Fibroblast of lung (primary cell): Measurements from ENCODE around the gene GPHN. TPM values are rescaled to one million over a fixed set of nuclear protein-coding genes. Genes with fewer than 3 reads are reported as not detected.

Experiments used
- DNase-seq, 2 donors: peaks; one replicate each; pipeline versions ENCODE4 v3.0.0 to v3.0.0-alpha.2; 2010; ENCODE audit warnings: low read depth in 2 of 2
- H2AFZ ChIP-seq: 2 replicates; pipeline ENCODE4 v1.5.1; 2012; ENCODE audit warnings: low read length, control low read depth, inconsistent platforms
- H3K27ac ChIP-seq: 2 replicates; pipeline ENCODE4 v1.5.1; 2011; ENCODE audit warnings: low read length, control low read depth; ENCODE audit not compliant: insufficient read depth
- H3K27me3 ChIP-seq: 2 replicates; pipeline ENCODE4 v1.5.1; 2011; ENCODE audit warnings: mild to moderate bottlenecking, low read length; ENCODE audit not compliant: control insufficient read depth, insufficient read depth
- H3K36me3 ChIP-seq: 2 replicates; pipeline ENCODE4 v1.5.1; 2011; ENCODE audit warnings: low read length; ENCODE audit not compliant: control insufficient read depth, insufficient read depth
- H3K4me1 ChIP-seq: 2 replicates; pipeline ENCODE4 v1.5.1; 2011; ENCODE audit warnings: low read length; ENCODE audit not compliant: control insufficient read depth, insufficient read depth; ENCODE audit errors: extremely low read depth
- H3K4me2 ChIP-seq: 2 replicates; pipeline ENCODE4 v1.5.1; 2011; ENCODE audit warnings: low read length, control low read depth; ENCODE audit not compliant: insufficient read depth; ENCODE audit errors: extremely low read depth
- H3K4me3 ChIP-seq, 4 experiments: fragments of 200-600 bp in 1 of 4; sonication (generic) in 1 of 4; replicated peaks in 1 of 4; 2 replicates each; pipeline ENCODE4 v1.5.1; 2011 to 2016; ENCODE audit warnings: low read length in 4 of 4, low read depth in 3 of 4, mild to moderate bottlenecking in 3 of 4, control low read depth in 2 of 4, inconsistent platforms in 1 of 4, mixed read lengths in 1 of 4; ENCODE audit not compliant: insufficient read depth in 1 of 4; ENCODE audit errors: control extremely low read depth in 1 of 4
- H3K79me2 ChIP-seq: 2 replicates; pipeline ENCODE4 v1.5.1; 2012; ENCODE audit warnings: mild to moderate bottlenecking, low read length, inconsistent platforms; ENCODE audit not compliant: control insufficient read depth, insufficient read depth
- H3K9ac ChIP-seq: 2 replicates; pipeline ENCODE4 v1.5.1; 2011; ENCODE audit warnings: mild to moderate bottlenecking, low read length, control low read depth; ENCODE audit not compliant: insufficient read depth
- H3K9me3 ChIP-seq: 2 replicates; pipeline ENCODE4 v1.5.1; 2012; ENCODE audit warnings: low read depth, low read length; ENCODE audit not compliant: control insufficient read depth, insufficient read depth
- H4K20me1 ChIP-seq: 2 replicates; pipeline ENCODE4 v1.5.1; 2011; ENCODE audit warnings: low read length; ENCODE audit not compliant: control insufficient read depth, insufficient read depth; ENCODE audit errors: extremely low read depth
- CTCF ChIP-seq, 2 donors: IDR thresholded peaks in 1 of 2; conservative IDR thresholded peaks in 1 of 2; 1 replicate in 1 of 2; 2 replicates in 1 of 2; pipeline ENCODE4 v1.5.1; 2011 to 2012; ENCODE audit warnings: low read length in 2 of 2, control low read depth in 1 of 2, inconsistent platforms in 1 of 2, low read depth in 1 of 2, mild to moderate bottlenecking in 1 of 2
- EZH2 ChIP-seq: IDR thresholded peaks from 2 replicates; pipeline ENCODE4 v1.5.1; 2012; ENCODE audit warnings: low read length, control low read depth, mild to moderate bottlenecking; ENCODE audit errors: missing control alignments
- polyA plus RNA-seq, 2 donors: library from polyadenylated mRNA; depleted of rRNA in 1 of 2; stranded (reverse) in 1 of 2; unstranded in 1 of 2; fragments of >200 nt; gene quantifications; 2 replicates each; pipeline ENCODE4 v1.2.1, GENCODE V29; 2011 to 2012; ENCODE audit warnings: missing spikeins in 1 of 2
- total RNA-seq: library from RNA; depleted of rRNA; stranded (reverse); fragments of >200 nt; gene quantifications from 2 replicates; pipeline ENCODE4 v1.2.1, GENCODE V29; 2014

GPHN gene
- total and polyA plus RNA-seq, 2 donors (not counting 1 experiment from before 2014, with no cell fraction given): 8.3 to 13.9 TPM

- TF ChIP-seq CTCF (conservative IDR thresholded peaks at IDR 0.05 in 1 of 2, IDR thresholded peaks at IDR 0.05 in 1 of 2; ENCODE audit: low read depth in 1 of 2, low read length in 2 of 2) (peak; percentile 65 to 81), EZH2 (no peak)
- Histone ChIP-seq H3K9me3 (no peaks in the 10 kb centered on the region), H4K20me1 (no peaks in the 10 kb centered on the region), H3K9ac (no peak overlapping the region), H2AFZ (no peak overlapping the region), H3K4me3 (no peak overlapping the region), H3K27me3 (no peaks in the 10 kb centered on the region), H3K4me1 (no peaks in the 10 kb centered on the region), H3K36me3 (no peaks in the 10 kb centered on the region), H3K27ac (no peak overlapping the region), H3K79me2 (no peaks in the 10 kb centered on the region), H3K4me2 (no peak overlapping the region)
- peak; percentile 63 to 71 for DNase-seq
These were observed 238.5 kb downstream of the GPHN start for GRCh38 chr14:66746316-66747006.

- Histone ChIP-seq H3K79me2 (no peaks in the 10 kb centered on the region), H4K20me1 (no peaks in the 10 kb centered on the region), H3K9me3 (no peaks in the 10 kb centered on the region), H3K27ac (no peak overlapping the region), H3K4me3 (no peak overlapping the region), H2AFZ (no peak overlapping the region), H3K36me3 (no peaks in the 10 kb centered on the region), H3K4me1 (no peaks in the 10 kb centered on the region), H3K4me2 (no peak overlapping the region), H3K27me3 (no peaks in the 10 kb centered on the region), H3K9ac (no peak overlapping the region)
- TF ChIP-seq EZH2: no peak
- TF ChIP-seq CTCF (conservative IDR thresholded peaks at IDR 0.05 in 1 of 2, IDR thresholded peaks at IDR 0.05 in 1 of 2; ENCODE audit: low read depth in 1 of 2, low read length in 2 of 2): no peak
- DNase-seq: no peak
These were observed 244.2 kb downstream of the GPHN start for GRCh38 chr14:66752109-66752508.

- no peaks in the 10 kb centered on the region for H3K27me3 ChIP-seq
- H3K27ac ChIP-seq: no peak overlapping the region
- no peaks in the 10 kb centered on the region for H3K4me1 ChIP-seq
- H3K4me2 ChIP-seq: no peak overlapping the region
- H4K20me1 ChIP-seq: no peaks in the 10 kb centered on the region
- no peak overlapping the region for H2AFZ ChIP-seq
- no peak overlapping the region for H3K4me3 ChIP-seq
- H3K36me3 ChIP-seq: no peaks in the 10 kb centered on the region
- DNase-seq: no peak
- TF ChIP-seq EZH2: no peak
- no peak for TF ChIP-seq CTCF (conservative IDR thresholded peaks at IDR 0.05 in 1 of 2, IDR thresholded peaks at IDR 0.05 in 1 of 2; ENCODE audit: low read depth in 1 of 2, low read length in 2 of 2)
- no peak overlapping the region for H3K9ac ChIP-seq
- H3K79me2 ChIP-seq: no peaks in the 10 kb centered on the region
- no peaks in the 10 kb centered on the region for H3K9me3 ChIP-seq
These were observed 250.2 kb downstream of the GPHN start for GRCh38 chr14:66758031-66758613.
